ENCODE data around the gene ENTPD7. TPM values are rescaled to one million over a fixed set of nuclear protein-coding genes. Genes with fewer than 3 reads are reported as not detected.

Gene ENTPD7
- total RNA-seq (2011; cell fraction: chromatin; rRNA removed; ENCODE audit: low replicate concordance): 20.4 and 21.9 TPM in 2 replicates
- total RNA-seq (2011; cell fraction: nucleolus; rRNA removed): 17.8 and 19.3 TPM in 2 replicates
- total RNA-seq (2011; cell fraction: nucleoplasm; rRNA removed): 27.2 and 30.6 TPM in 2 replicates
- total RNA-seq (2014; rRNA removed) (8.5 TPM in 2 replicates), total RNA-seq (2014; rRNA removed; fragmentation: Illumina TruSeq; extraction: Trizol) (10.2 and 11.9 TPM in 2 replicates), total RNA-seq (2015; rRNA removed; fragmentation: Illumina TruSeq; extraction: Trizol) (13.1 and 13.9 TPM in 2 replicates), total RNA-seq (2021) (10.6 TPM in 2 replicates), polyA plus RNA-seq (2011; rRNA removed) (12.4 and 13.2 TPM in 2 replicates), polyA plus RNA-seq (2014; fragmentation: Illumina TruSeq; extraction: Trizol) (7.7 and 7.9 TPM in 2 replicates), polyA plus RNA-seq (2014; fragmentation: Nextera tagmentation; extraction: Ambion mirVana) (1 to 10 TPM; 1.4 to 2.0 TPM), polyA plus RNA-seq (2014; rRNA removed) (4.5 TPM in 2 replicates), polyA minus RNA-seq (2011; rRNA and poly(A)+ RNA removed) (30.8 and 32.3 TPM in 2 replicates), Bru-seq, nascent RNA (percentile 62 among the genes with signal in this experiment), BruChase-seq, experiment 1, labeled RNA remaining after a 2-hour chase (percentile 64 among the genes with signal in this experiment), BruChase-seq, experiment 2, labeled RNA remaining after a 6-hour chase (percentile 66 among the genes with signal in this experiment)
- 7.9 and 12.6 TPM in 2 replicates for polyA plus RNA-seq (2011; cell fraction: cytosol; rRNA removed)
- polyA plus RNA-seq (2011; cell fraction: nucleus; rRNA removed): 3.6 and 6.2 TPM in 2 replicates
- polyA plus RNA-seq (2012): 5.2 and 5.4 TPM in 2 replicates
- polyA minus RNA-seq (2011; cell fraction: cytosol; rRNA and poly(A)+ RNA removed): 13.0 TPM in 2 replicates
- 5.8 and 11.1 TPM in 2 replicates for polyA minus RNA-seq (2011; cell fraction: nucleus; rRNA and poly(A)+ RNA removed)
- long read RNA-seq, experiment 1, transcript ENTPD7-201 (13 exons, 3,550 nt): major isoform, 14 of 33 reads
- long read RNA-seq, experiment 1, partial matches to known transcripts: 12 of 33 reads
- long read RNA-seq, experiment 1, other reads (novel, unspliced or antisense): 7 of 33 reads
- long read RNA-seq, experiment 2, partial matches to known transcripts: 0 of 3 reads
- long read RNA-seq, experiment 2, other reads (novel, unspliced or antisense): 1 of 3 reads
- long read RNA-seq, experiment 3, partial matches to known transcripts: 1 of 2 reads
- long read RNA-seq, experiment 3, other reads (novel, unspliced or antisense): 0 of 2 reads

- POLR2A ChIA-PET: interaction anchor here (0.6 to 1.9 kb wide), 11 partner anchors 8 to 254 kb away, joined by 3 to 6 read pairs (median 3); partner anchors contain the start of genes COX15, CUTC, GOT1 and SLC25A28
- Histone ChIP-seq H3K9me1 (ENCODE audit: control insufficient read depth, insufficient read depth, low read length) (no peaks in the 10 kb centered on the region), H3K27me3 (ENCODE audit: control insufficient read depth in 2 of 2, insufficient read depth in 2 of 2, low read length in 2 of 2) (no peaks in the 10 kb centered on the region), H3K9ac (ENCODE audit: insufficient read depth in 1 of 2, low read depth in 2 of 2, low read length in 2 of 2) (peak within 1 kb of the TSS; percentile 90 to 97), H3K4me3 (peak within 1 kb of the TSS; percentile 90), H3K9me3 (replicated peaks; ENCODE audit: control insufficient read depth, insufficient read depth, low read depth, low read length) (no peaks in the 10 kb centered on the region), H3K4me2 (ENCODE audit: insufficient read depth, low read length) (peak within 1 kb of the TSS; percentile 98), H3K36me3 (ENCODE audit: control insufficient read depth, insufficient read depth, low read length) (0 out of 3 replicates have a peak, but pooled peaks cover 3% of the 10 kb centered on the region), H3K79me2 (ENCODE audit: control insufficient read depth, insufficient read depth, low read length) (peaks cover 9% of the 10 kb centered on the region), H3K27ac (ENCODE audit: extremely low read depth, low read depth, low read length) (peak within 1 kb of the TSS; percentile 92), H4K20me1 (replicated peaks; ENCODE audit: control insufficient read depth, insufficient read depth, low read length) (no peaks in the 10 kb centered on the region), H2AFZ (ENCODE audit: low read depth, low read length) (peak within 1 kb of the TSS; percentile 95), H3K4me1 (replicated peaks in 1 of 2; ENCODE audit: control insufficient read depth in 2 of 2, insufficient read depth in 2 of 2, low read length in 2 of 2) (peaks cover 6 to 10% of the 10 kb centered on the region in 2 experiments; a peak in 3 of 5 replicates)
- 2% methylated on average over 17 of the region's 71 CpGs for WGBS (ENCODE audit: insufficient coverage, low coverage, missing lambda C conversion rate)
- in situ Hi-C loops (cut with MboI) (no loop called here), intact Hi-C loops (cut with micrococcal nuclease) (no loop called here)
- peak; percentile 92 for FAIRE-seq
- peak; percentile 100 for ATAC-seq
- peak; percentile 92 to 96 (median 94) for DNase-seq (ENCODE audit: extremely low read depth in 1 of 4, low spot score in 3 of 4)
- BruUV-seq (replicated peaks): no TSS peak
- CTCF ChIA-PET (ENCODE audit: low intra/inter-chr PET ratio): no interaction called here
- TF ChIP-seq XRCC3 (IDR thresholded peaks at IDR 0.05) (no peak), CREB3L1 (IDR thresholded peaks at IDR 0.05; ENCODE audit: borderline replicate concordance, low read depth) (peak; percentile 69), PKNOX1 (IDR thresholded peaks at IDR 0.05) (peak; percentile 98), IRF1 (CRISPR knock-in tag; IDR thresholded peaks at IDR 0.05; ENCODE audit: borderline replicate concordance) (no peak), ZNF717 (CRISPR knock-in tag; IDR thresholded peaks at IDR 0.05) (no peak), UBTF (IDR thresholded peaks at IDR 0.05; ENCODE audit: borderline replicate concordance in 1 of 2, low read depth in 2 of 2, low read length in 2 of 2) (0 out of 4 replicates have a peak, but pooled peaks of 1 of the 2 experiments have one; percentile 56), POLR2G (IDR thresholded peaks at IDR 0.05; ENCODE audit: low read depth, low read length) (peak; percentile 90), GABPA (tag; conservative IDR thresholded peaks at IDR 0.05; ENCODE audit: low read depth) (peak; percentile 76)
These were observed at the start of gene ENTPD7 for GRCh38 chr10:99659031-99659867. TSS of gene ENTPD7 (plus strand) at chr10:99659509. CDS start at chr10:99659957, 448 bp downstream.
